Testis (tissue), 3 donors: ENCODE results near the gene IZUMO4. TPM values are rescaled to one million over a fixed set of nuclear protein-coding genes. Genes with fewer than 3 reads are reported as not detected.

Experiments
- DNase-seq: peaks from one replicate; pipeline ENCODE4 v3.0.0-alpha.2; 2019
- H3K27ac ChIP-seq, 2 donors: fragments of 200-600 bp; sonication (generic); one replicate each; pipeline ENCODE4 v1.5.1; 2019
- H3K27me3 ChIP-seq: fragments of 200-600 bp; sonication (generic); one replicate; pipeline ENCODE4 v1.5.1; 2019
- H3K36me3 ChIP-seq: fragments of 200-600 bp; sonication (generic); one replicate; pipeline ENCODE4 v1.5.1; 2017; ENCODE audit warnings: low read depth; ENCODE audit errors: missing control alignments
- H3K4me1 ChIP-seq: fragments of 200-600 bp; sonication (generic); one replicate; pipeline ENCODE4 v1.5.1; 2019
- H3K4me3 ChIP-seq, 2 donors: fragments of 200-600 bp; sonication (generic); one replicate each; pipeline ENCODE4 v1.5.1; 2017 to 2019
- H3K9me3 ChIP-seq: fragments of 200-600 bp; sonication (generic); one replicate; pipeline ENCODE4 v1.5.1; 2017
- POLR2A ChIP-seq: fragments of 450-650 bp; IDR thresholded peaks from one replicate; pipeline ENCODE4 v1.6.1; 2017; ENCODE audit warnings: antibody characterized with exemption, mild to moderate bottlenecking, moderate library complexity
- WGBS, 2 donors: methylation state at CpG; one replicate each; pipeline ENCODE4 v1.1.5; 2018; 5-methylcytosine and 5-hydroxymethylcytosine counted together
- intact Hi-C: fragments of 100-400 bp; cut with DNase I; formaldehyde crosslinking; loops from one replicate; pipeline ENCODE4 v1.15.1; 2023; ENCODE audit warnings: low total_unique reads
- polyA plus RNA-seq: library from polyadenylated mRNA; stranded (reverse); fragments of 350-450 nt; fragmentation: Illumina TruSeq; extraction: RNeasy Lipid Tissue Mini Kit (QIAGEN cat#74804); gene quantifications from one replicate; pipeline ENCODE4 v1.2.3, GENCODE V29; 2014; ENCODE audit warnings: low read depth, low replicate concordance; ENCODE audit not compliant: insufficient read depth
- total RNA-seq, 2 donors: library from RNA; depleted of rRNA; stranded (reverse); fragments of >200 nt; gene quantifications; one replicate each; pipeline ENCODE4 v1.2.3, GENCODE V29; 2016
- TF ChIP-seq, protein P1 (sequence below), 3 experiments: fragments of 450-650 bp in 2 of 3; fragments of 200-600 bp in 1 of 3; sonication (generic) in 1 of 3; IDR thresholded peaks; one replicate each; pipeline ENCODE4 v1.5.1; 2016 to 2019; ENCODE audit warnings: antibody characterized with exemption in 3 of 3, mild to moderate bottlenecking in 2 of 3, moderate library complexity in 1 of 3

Gene IZUMO4
- total and polyA plus RNA-seq, 3 donors from 2014 or later = 208 to 796 (median 276) TPM

DNA sequence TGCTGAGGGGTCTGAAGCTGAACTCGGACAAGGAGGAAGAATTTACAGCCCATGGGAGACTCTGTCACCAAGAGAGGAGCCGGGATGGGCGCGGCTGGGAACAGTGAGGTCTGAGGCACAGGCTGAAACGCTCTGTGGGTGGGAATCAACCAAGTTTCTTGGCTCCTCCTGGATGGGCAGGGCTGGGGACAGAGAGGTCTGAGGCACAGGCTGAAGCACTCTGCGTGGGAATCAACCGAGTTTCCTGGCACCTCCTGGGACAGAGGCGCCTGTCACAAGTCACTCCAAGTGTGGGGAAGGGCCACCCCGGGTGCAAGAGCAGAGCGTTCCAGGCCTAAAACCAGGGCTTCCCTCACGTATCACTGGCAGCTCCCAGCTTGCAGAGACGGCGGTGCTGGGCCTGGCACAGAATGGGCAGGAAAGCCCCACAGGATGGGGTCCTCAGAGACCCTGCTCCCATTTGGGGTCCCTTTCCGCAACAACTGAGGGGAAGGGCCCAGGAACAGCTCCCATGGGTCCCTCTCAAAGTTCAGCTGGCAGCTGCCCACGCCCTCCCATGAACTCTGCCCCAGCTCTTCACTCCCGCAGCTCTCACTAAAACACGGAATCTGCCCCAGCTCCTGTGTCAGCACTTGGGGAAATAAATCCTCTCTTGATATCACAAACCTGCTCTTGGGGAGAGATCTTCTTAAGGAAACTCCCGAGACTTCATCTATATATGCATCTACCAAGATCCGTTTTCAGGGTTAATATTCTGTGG lies 36.2 kb downstream of the IZUMO4 start:
- no peak for TF ChIP-seq POLR2A
- TF ChIP-seq, protein P1, sequence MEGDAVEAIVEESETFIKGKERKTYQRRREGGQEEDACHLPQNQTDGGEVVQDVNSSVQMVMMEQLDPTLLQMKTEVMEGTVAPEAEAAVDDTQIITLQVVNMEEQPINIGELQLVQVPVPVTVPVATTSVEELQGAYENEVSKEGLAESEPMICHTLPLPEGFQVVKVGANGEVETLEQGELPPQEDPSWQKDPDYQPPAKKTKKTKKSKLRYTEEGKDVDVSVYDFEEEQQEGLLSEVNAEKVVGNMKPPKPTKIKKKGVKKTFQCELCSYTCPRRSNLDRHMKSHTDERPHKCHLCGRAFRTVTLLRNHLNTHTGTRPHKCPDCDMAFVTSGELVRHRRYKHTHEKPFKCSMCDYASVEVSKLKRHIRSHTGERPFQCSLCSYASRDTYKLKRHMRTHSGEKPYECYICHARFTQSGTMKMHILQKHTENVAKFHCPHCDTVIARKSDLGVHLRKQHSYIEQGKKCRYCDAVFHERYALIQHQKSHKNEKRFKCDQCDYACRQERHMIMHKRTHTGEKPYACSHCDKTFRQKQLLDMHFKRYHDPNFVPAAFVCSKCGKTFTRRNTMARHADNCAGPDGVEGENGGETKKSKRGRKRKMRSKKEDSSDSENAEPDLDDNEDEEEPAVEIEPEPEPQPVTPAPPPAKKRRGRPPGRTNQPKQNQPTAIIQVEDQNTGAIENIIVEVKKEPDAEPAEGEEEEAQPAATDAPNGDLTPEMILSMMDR (IDR thresholded peaks at IDR 0.05) = no peak
- Histone ChIP-seq H3K27me3 (no peaks in the 10 kb centered on the region), H3K27ac (no peak overlapping the region), H3K4me1 (peaks cover 4% of the 10 kb centered on the region), H3K9me3 (no peaks in the 10 kb centered on the region), H3K36me3 (no peaks in the 10 kb centered on the region), H3K4me3 (no peak overlapping the region)
- intact Hi-C loops = no loop called here
- WGBS, 2 donors = 63 to 71% methylated on average over 13 to 19 of the region's 19 CpGs
- DNase-seq = peak; percentile 66

DNA sequence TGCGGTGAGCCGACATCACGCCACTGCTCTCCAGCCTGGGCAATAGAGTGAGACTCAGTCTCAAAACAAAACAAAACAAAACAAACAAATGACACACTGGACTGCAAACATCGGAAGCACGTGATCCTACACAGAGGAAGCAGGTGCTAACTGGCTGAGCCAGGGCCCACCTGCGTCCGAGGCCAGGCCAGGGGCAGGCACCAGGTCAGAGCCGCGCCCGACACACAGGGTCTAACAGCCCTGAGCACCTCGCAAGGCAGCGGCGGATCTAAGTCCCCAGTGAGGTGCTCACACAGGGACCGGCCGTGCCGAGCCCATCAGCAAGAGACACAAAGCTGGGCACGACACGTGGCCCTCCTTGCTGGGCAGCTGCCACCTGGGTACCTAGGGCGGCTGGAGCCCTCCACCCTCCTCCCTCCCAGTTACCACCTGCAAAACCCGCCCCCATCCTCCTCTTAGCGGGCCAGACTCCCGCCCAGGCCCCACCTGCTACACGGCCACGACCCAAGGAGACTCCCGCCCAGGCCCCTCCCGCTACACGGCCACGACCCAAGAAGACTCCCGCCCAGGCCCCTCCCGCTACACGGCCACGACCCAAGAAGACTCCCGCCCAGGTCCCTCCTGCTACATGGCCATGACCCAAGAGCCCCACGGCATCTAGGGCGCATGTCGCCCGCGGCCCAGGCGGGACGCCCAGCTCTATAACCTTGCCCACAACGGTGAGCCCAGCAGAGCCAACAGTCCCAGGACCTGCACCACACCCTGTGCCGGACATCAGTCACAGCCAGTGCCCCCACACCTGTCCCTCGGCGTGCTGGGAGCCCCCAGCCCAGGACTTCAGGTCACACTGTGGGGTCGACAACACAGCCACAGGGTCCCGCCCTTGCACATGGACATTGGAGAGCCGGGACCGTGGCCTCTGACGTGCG lies 39.0 kb downstream of the IZUMO4 start:
- intact Hi-C loops = no loop called here
- TF ChIP-seq, protein P1 (IDR thresholded peaks at IDR 0.05) = no peak
- no peak for TF ChIP-seq POLR2A

DNA sequence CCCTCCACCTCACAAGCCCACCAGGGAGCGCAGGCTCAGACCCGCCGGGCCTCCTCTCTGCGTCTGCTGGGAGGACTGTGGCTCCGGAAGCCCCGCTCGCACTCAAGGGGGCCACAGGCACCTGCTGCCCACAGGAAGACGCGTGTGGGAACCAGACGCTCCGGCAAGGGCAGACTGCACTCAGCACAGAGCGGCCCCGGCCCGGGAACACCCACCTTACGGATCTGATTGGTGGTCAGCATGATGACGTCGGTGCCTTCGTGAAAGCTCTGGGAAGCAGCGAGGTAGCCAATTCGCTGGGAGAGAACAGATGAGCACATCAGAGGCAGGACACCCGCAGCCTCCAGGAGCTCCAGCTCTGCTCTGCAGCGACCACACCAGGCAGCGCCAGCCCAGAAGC lies 40.1 kb downstream of the IZUMO4 start:
- intact Hi-C loops = no loop called here
- Histone ChIP-seq H3K27ac (no peak overlapping the region), H3K36me3 (no peaks in the 10 kb centered on the region), H3K27me3 (no peaks in the 10 kb centered on the region), H3K9me3 (no peaks in the 10 kb centered on the region), H3K4me1 (peaks cover 4% of the 10 kb centered on the region), H3K4me3 (no peak overlapping the region)
- TF ChIP-seq POLR2A = no peak
- TF ChIP-seq, protein P1 (IDR thresholded peaks at IDR 0.05) = no peak
- DNase-seq = no peak
- 92 to 94% methylated on average over 12 to 20 of the region's 23 CpGs for whole genome bisulfite sequencing, 2 donors

More for the DNA sequence above, 39.0 kb downstream of the IZUMO4 start:
- no peak for DNase-seq
- WGBS, 2 donors = 91 to 95% methylated on average over 32 to 50 of the region's 50 CpGs
- no peak overlapping the region for H3K27ac ChIP-seq
- peaks cover 4% of the 10 kb centered on the region for H3K4me1 ChIP-seq
- H3K9me3 ChIP-seq = no peaks in the 10 kb centered on the region
- H3K36me3 ChIP-seq = no peaks in the 10 kb centered on the region
- H3K4me3 ChIP-seq = no peak overlapping the region
- H3K27me3 ChIP-seq = no peaks in the 10 kb centered on the region

DNA sequence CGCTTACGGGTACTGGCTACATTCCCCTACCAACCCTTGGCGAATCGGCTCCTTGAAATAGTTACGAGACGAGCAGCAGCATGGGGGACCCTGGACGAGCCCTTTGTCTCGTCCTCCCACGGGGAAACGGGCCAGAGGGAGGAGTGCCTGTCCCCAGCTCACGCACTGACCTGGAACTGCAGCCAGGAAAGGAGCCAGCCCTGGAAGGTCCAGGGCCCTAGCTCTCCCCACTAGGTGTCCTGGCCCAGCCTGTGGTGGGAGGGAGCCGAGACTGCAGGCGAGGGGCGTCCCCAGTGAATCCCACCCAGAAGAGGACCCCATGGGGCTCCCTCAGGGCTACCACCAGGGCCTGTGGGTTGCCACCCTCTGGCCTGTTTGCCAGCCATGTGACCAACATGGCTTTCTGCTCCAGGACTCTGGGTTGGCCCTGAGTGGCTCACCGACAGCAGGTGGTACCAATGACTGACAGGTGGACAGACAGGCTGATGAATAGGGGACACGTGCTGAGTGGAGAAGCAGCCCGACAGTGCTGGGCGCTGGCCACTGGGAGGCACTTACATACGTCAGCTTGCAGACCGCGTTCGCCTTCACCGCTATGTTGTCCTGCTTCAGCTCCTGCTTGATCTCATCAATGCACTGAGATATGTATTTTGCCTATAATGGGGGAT lies 41.5 kb downstream of the IZUMO4 start:
- Histone ChIP-seq H3K36me3 (no peaks in the 10 kb centered on the region), H3K27ac (no peak overlapping the region), H3K27me3 (no peaks in the 10 kb centered on the region), H3K4me3 (no peak overlapping the region), H3K4me1 (no peaks in the 10 kb centered on the region), H3K9me3 (no peaks in the 10 kb centered on the region)
- no peak for TF ChIP-seq POLR2A
- TF ChIP-seq, protein P1 (IDR thresholded peaks at IDR 0.05) = no peak
- 78 to 82% methylated on average over 16 to 23 of the region's 23 CpGs for WGBS, 2 donors
- DNase-seq = no peak
- intact Hi-C loops = no loop called here
